HG02884 (cell line): ENCODE measurements around the gene NUBP2.

Experiments
- ATAC-seq: cut with Tn5 transposase; IDR thresholded peaks from one replicate; pipeline ENCODE4 v1.9.1; 2021; ENCODE audit warnings: mild to moderate bottlenecking, moderate library complexity; ENCODE audit not compliant: unreplicated experiment

The NUBP2 gene

DNA sequence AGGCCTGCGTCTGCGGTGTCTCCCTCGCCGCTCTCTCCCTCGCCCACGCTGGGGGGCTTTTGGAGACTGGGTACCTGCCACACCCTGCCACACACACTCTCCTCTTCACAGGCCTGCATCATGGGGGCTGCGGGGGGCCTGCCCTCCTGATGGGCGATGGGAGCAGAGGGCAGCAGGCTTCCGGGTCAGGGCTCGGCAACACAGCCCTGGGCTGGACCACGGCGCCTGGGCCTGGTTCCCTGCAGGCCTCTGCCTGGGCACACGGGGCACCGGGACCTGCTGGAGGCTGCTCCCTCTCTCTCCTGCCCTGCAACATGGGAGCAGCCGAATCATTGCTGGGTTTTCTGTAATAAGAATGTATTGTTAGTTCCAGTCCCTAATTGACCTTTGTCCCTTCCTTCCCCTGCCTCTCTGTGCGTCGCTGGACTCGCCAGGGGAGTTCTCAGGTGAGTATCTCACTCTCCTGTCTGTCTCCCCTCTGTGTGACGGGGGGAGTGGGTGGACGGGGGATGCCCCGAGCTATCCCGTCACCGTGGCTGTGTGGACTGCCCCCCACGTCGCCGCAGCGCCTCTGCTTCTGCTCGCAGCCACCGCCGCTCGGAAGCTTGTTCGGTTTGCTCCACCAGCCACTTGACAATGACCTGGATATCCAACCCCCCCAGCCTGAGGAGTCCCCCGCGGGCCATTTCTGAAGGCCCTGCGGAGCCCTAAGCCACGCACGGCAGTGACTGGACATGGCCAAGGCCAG is 24.9 kb upstream of the NUBP2 start:
- no peak for ATAC-seq

DNA sequence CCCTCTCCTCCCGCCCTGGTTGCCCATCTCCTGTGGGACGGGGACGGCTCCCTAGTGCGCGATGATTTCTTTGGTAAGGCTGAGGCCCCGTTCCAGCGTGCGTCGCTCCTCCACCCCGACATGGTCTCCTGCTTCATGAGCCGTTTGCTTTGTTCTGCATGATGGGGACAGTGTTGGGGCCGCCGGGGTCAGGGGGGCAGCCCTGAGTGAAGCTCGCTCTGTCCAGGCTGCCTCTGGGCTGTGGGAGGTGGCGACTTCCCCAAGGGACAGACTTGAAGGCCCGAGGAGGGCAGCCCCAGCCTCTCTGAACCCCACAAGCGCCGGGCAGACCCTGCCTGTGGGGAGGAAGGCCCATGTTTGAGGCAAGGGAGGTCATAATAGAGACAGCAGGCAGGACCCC is 23.8 kb upstream of the NUBP2 start:
- no peak for ATAC-seq

GRCh38 chr16:1759511-1759910 is 23.2 kb upstream of the NUBP2 start:
- no peak for ATAC-seq

- no peak for ATAC-seq
These were observed 21.8 kb upstream of the NUBP2 start for GRCh38 chr16:1760911-1761310.

GRCh38 chr16:1761751-1762150 is 21.0 kb upstream of the NUBP2 start:
- ATAC-seq, result no peak

DNA sequence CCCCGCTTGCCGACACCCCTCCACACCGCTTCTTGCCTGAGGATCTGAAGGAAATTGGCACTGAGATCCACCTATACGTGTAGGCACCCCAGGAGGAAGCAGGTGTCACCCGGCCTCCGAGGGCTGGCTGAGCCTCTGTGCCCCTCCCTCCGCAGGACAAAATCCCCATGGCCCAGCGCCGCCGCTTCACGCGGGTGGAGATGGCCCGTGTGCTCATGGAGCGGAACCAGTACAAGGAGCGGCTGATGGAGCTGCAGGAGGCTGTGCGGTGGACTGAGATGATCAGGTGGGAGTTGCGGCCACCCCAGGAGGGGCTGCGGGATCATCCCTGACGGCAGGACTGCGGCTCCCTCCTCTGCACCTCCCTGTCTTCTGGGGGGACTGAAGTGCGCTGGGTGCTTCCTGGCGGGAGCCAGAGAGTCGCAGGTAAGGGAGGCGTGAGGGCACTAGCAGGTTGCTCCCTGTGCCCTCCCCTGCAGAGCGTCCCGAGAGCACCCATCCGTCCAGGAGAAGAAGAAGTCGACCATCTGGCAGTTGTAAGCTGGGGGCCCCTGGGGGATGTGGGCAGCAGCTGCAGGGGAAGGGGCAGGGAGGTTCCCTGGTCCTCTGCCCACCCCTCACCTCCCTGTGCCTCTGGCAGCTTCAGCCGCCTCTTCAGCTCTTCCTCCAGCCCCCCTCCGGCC is 20.4 kb upstream of the NUBP2 start:
- ATAC-seq, result no peak

GRCh38 chr16:1762879-1763520 is 19.8 kb upstream of the NUBP2 start:
- ATAC-seq, result no peak

DNA sequence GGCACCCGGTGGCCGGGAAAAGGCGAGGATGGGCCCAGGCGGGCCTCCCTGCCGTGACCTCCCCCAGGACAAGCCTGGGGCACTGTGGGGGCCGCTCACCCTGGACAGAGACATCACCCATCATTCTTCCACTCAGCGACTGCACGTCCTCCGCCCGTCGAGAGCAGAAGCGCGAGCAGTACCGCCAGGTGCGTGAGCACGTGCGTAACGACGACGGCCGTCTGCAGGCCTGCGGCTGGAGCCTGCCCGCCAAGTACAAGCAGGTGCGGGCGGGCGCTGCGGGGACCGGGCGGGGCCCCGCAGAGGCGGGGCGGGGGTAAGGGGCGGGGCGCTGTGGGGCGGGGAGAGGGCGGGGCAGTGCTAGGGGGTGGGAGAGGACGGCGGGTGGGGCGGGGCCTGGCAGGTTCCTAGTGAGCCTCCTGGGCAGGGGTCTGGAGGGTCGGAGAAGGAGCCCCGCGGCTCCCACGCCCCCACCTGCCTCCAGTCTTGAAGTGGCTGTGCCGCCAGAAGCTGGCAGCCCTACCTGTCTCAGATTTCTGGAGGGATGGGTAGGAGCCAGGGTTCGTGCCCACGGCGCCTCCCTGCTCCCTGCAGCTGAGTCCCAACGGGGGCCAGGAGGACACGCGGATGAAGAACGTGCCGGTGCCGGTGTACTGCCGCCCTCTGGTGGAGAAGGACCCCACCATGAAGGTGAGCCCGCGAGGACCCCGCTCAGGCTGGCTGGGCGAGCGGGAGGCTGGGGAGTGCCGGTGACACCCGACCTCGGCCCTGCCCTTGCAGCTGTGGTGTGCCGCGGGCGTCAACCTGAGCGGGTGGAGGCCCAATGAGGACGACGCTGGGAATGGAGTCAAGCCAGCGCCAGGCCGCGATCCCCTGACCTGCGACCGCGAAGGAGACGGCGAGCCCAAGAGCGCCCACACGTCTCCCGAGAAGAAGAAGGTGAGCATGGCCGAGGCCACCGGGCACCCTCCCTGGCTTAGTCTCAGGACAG is 18.9 kb upstream of the NUBP2 start:
- no peak for ATAC-seq

DNA sequence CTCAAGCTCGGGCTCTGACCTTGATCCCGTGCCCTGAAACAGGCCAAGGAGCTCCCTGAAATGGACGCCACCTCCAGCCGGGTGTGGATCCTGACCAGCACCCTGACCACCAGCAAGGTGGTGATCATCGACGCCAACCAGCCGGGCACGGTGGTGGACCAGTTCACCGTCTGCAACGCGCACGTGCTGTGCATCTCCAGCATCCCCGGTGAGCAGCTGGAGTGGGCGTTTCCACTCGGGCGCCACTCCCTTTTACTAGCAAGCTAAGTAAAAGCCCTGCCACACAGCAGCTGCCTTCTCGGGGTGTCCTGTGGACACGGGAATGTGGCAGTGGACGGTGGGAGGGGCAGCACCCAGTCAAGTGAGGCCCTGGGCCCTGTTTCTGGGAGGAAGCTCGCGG is 17.8 kb upstream of the NUBP2 start:
- no peak for ATAC-seq

DNA sequence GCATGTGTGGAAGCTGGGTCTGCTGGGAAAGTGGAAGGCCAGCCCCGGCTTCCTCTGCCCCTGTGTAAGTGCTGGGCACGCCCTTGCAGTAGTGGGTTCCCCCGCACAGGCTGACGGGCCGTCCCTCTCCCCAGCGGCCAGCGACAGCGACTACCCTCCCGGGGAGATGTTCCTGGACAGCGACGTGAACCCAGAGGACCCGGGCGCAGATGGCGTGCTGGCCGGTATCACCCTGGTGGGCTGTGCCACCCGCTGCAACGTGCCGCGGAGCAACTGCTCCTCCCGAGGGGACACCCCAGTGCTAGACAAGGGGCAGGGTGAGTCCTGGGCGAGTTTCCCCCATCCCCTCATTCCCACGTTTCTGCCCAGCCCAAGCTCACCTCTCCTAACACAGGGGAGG is 16.9 kb upstream of the NUBP2 start:
- ATAC-seq, result no peak

DNA sequence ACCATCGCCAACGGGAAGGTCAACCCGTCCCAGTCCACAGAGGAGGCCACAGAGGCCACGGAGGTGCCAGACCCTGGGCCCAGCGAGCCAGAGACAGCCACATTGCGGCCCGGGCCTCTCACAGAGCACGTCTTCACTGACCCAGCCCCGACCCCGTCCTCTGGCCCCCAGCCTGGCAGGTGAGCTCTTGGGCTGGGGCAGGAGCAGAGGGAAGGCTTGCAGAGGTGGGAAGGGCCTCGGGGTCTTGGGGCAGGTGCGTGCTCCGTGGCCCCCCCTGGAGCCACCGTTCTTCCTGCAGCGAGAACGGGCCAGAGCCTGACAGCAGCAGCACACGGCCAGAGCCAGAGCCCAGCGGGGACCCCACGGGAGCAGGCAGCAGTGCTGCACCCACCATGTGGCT is 16.5 kb upstream of the NUBP2 start:
- ATAC-seq, result no peak

DNA sequence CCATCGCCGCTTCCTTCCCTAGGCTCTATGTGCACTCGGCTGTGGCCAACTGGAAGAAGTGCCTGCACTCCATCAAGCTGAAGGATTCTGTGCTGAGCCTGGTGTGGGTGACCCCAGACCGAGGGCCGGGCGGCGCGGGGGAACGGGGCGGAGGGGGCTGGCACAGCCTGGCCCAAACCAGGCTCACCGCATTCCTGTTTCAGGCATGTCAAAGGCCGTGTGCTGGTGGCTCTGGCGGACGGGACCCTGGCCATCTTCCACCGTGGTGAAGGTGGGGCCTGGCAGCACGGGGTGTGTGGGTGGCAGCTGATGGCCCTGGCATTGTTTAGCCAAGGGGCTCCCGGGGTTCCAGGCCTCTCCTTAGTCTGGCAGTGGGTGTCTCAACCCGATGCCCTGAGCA is 16.1 kb upstream of the NUBP2 start:
- ATAC-seq, result no peak

DNA sequence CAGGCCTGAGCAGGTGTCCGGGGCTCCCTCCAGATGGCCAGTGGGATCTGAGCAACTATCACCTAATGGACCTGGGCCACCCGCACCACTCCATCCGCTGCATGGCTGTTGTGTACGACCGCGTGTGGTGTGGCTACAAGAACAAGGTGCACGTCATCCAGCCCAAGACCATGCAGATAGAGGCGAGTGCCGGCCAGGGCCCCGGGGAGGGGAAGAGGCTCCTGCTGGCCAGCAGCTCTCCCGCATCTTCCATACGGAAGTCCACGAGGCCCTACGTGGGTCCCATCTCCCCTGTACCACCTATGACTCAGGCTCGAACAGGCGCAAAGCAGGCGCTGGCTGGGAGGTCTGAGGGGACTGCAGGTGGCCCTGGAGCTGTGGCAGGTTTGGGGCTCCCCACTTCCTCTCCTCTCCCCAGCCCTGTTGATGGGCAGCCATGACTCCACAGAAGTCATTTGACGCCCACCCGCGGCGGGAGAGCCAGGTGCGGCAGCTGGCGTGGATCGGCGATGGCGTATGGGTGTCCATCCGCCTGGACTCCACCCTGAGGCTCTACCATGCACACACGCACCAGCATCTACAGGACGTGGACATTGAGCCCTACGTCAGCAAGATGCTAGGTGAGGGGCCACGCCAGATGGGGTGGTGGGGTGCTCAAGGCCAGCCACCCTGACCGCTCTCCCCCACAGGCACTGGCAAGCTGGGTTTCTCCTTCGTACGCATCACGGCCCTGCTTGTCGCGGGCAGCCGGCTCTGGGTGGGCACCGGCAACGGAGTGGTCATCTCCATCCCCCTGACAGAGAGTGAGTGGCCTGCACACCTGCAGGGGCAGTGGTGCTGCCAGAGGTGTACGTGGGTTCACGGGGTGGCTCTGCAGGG is 15.4 kb upstream of the NUBP2 start:
- no peak for ATAC-seq

DNA sequence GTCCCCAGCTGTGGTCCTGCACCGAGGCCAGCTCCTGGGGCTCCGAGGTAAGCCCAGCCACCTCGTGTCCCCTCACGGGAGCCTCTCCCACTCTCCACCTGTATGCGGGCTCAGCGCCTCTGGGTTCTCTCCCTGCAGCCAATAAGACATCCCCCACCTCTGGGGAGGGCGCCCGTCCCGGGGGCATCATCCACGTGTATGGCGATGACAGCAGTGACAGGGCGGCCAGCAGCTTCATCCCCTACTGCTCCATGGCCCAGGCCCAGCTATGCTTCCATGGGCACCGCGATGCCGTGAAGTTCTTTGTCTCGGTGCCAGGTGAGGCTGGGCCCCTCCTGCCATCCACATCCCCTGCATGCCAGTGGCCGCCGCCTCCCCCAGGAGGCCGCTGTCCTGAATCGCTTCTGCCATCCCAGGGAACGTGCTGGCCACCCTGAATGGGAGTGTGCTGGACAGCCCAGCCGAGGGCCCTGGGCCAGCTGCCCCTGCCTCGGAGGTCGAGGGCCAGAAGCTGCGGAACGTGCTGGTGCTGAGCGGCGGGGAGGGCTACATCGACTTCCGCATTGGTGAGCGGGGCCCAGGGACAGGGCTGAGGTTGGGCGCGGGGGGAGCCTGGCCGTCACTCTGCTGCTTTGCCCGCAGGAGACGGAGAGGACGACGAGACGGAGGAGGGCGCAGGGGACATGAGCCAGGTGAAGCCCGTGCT is 14.5 kb upstream of the NUBP2 start:
- ATAC-seq, result no peak

- ATAC-seq, result no peak
These were observed 13.9 kb upstream of the NUBP2 start for GRCh38 chr16:1768767-1769401.

GRCh38 chr16:1769402-1770300 is 13.1 kb upstream of the NUBP2 start:
- ATAC-seq, result no peak

GRCh38 chr16:1770328-1771187 is 12.2 kb upstream of the NUBP2 start:
- ATAC-seq, result no peak
